Gastrocnemius medialis (tissue), 4 donors: ENCODE measurements around the gene DOCK3. TPM values are rescaled to one million over a fixed set of nuclear protein-coding genes. Genes with fewer than 3 reads are reported as not detected.
"Not testable (repeated sequence)": the region's sequence is repeated elsewhere in the genome, so short reads cannot be mapped to it uniquely, and the experiment has no call there.

Source experiments
- ATAC-seq, 2 donors: fragments of 150-250 bp; one replicate each; pipeline ENCODE4 v1.9.1; 2016
- DNase-seq, 2 donors: peaks; one replicate each; pipeline ENCODE4 v3.0.0-alpha.2; 2019
- H3K27ac ChIP-seq, 4 donors: fragments of 200-600 bp; sonication (generic); 1 replicate in 1 of 4; 2 replicates in 3 of 4; pipeline ENCODE4 v1.5.1; 2016 to 2018; ENCODE audit warnings: mild to moderate bottlenecking in 2 of 4, moderate library complexity in 1 of 4
- H3K27me3 ChIP-seq, 3 donors: fragments of 200-600 bp; sonication (generic) in 2 of 3; 1 replicate in 1 of 3; 2 replicates in 2 of 3; pipeline versions ENCODE4 v1.5.1 to v1.6.0; 2016 to 2019; ENCODE audit warnings: mild to moderate bottlenecking in 1 of 3, moderate library complexity in 1 of 3
- H3K36me3 ChIP-seq, 2 donors: fragments of 200-600 bp; sonication (generic) in 1 of 2; one replicate each; pipeline ENCODE4 v1.5.1; 2017 to 2018
- H3K4me1 ChIP-seq, 2 donors: fragments of 200-600 bp; sonication (generic) in 1 of 2; one replicate each; pipeline ENCODE4 v1.5.1; 2016 to 2017; ENCODE audit warnings: mild to moderate bottlenecking in 2 of 2
- H3K4me3 ChIP-seq, 4 donors: fragments of 200-600 bp; sonication (generic) in 3 of 4; 1 replicate in 1 of 4; 2 replicates in 3 of 4; pipeline ENCODE4 v1.5.1; 2016 to 2019; ENCODE audit warnings: mild to moderate bottlenecking in 2 of 4
- H3K9me3 ChIP-seq, 3 donors: fragments of 200-600 bp; sonication (generic) in 2 of 3; 1 replicate in 1 of 3; 2 replicates in 2 of 3; pipeline ENCODE4 v1.5.1; 2016 to 2019
- POLR2A ChIP-seq, 2 donors: fragments of 450-650 bp; IDR thresholded peaks; one replicate each; pipeline ENCODE4 v1.6.1; 2017; ENCODE audit warnings: antibody characterized with exemption in 2 of 2, mild to moderate bottlenecking in 2 of 2, moderate library complexity in 2 of 2
- in situ Hi-C, 4 donors: fragments of 200-750 bp; cut with MboI; loops; one replicate each; pipeline versions ENCODE4 v1.15.0 to v1.8.0; 2017; ENCODE audit warnings: low sequenced_read_pairs in 4 of 4
- intact Hi-C: fragments of 100-400 bp; cut with DNase I; formaldehyde crosslinking; loops from one replicate; pipeline ENCODE4 v1.15.1; 2023; ENCODE audit warnings: low total_unique reads
- total RNA-seq, 4 donors: library from RNA; depleted of rRNA; stranded (reverse); fragments of >200 nt; gene quantifications; one replicate each; pipeline versions ENCODE4 v1.1.0 to v1.2.3, GENCODE V29; 2016
- TF ChIP-seq, protein P1 (sequence below), 5 experiments: fragments of 450-650 bp in 3 of 5; fragments of 200-600 bp in 2 of 5; sonication (generic) in 2 of 5; IDR thresholded peaks in 4 of 5; conservative IDR thresholded peaks in 1 of 5; 1 replicate in 4 of 5; 2 replicates in 1 of 5; pipeline ENCODE4 v1.5.1; 2016 to 2019; ENCODE audit warnings: antibody characterized with exemption in 5 of 5, mild to moderate bottlenecking in 3 of 5, moderate library complexity in 3 of 5

DOCK3 gene
- total RNA-seq, 4 donors from 2014 or later: 0.61 to 3.1 (median 0.73) TPM

GRCh38 chr3:50660386-50660785 is 14.3 kb upstream of the DOCK3 start:
- no peak overlapping the region for H3K27ac ChIP-seq
- H3K36me3 ChIP-seq: no peaks in the 10 kb centered on the region
- DNase-seq: peak in 1 of 2 donors; percentile 10
- peaks cover 0 to under 1% of the 10 kb centered on the region in 2 donors for H3K4me1 ChIP-seq
- no peak overlapping the region for H3K4me3 ChIP-seq
- H3K27me3 ChIP-seq: no peaks in the 10 kb centered on the region
- in situ Hi-C loops: no loop called here
- TF ChIP-seq, protein P1, sequence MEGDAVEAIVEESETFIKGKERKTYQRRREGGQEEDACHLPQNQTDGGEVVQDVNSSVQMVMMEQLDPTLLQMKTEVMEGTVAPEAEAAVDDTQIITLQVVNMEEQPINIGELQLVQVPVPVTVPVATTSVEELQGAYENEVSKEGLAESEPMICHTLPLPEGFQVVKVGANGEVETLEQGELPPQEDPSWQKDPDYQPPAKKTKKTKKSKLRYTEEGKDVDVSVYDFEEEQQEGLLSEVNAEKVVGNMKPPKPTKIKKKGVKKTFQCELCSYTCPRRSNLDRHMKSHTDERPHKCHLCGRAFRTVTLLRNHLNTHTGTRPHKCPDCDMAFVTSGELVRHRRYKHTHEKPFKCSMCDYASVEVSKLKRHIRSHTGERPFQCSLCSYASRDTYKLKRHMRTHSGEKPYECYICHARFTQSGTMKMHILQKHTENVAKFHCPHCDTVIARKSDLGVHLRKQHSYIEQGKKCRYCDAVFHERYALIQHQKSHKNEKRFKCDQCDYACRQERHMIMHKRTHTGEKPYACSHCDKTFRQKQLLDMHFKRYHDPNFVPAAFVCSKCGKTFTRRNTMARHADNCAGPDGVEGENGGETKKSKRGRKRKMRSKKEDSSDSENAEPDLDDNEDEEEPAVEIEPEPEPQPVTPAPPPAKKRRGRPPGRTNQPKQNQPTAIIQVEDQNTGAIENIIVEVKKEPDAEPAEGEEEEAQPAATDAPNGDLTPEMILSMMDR (IDR thresholded peaks at IDR 0.05 in 4 of 5, conservative IDR thresholded peaks at IDR 0.05 in 1 of 5): no peak
- no peak for TF ChIP-seq POLR2A (IDR thresholded peaks at IDR 0.05)
- ATAC-seq: no peak
- H3K9me3 ChIP-seq: no peaks in the 10 kb centered on the region
- intact Hi-C loops: no loop called here

DNA sequence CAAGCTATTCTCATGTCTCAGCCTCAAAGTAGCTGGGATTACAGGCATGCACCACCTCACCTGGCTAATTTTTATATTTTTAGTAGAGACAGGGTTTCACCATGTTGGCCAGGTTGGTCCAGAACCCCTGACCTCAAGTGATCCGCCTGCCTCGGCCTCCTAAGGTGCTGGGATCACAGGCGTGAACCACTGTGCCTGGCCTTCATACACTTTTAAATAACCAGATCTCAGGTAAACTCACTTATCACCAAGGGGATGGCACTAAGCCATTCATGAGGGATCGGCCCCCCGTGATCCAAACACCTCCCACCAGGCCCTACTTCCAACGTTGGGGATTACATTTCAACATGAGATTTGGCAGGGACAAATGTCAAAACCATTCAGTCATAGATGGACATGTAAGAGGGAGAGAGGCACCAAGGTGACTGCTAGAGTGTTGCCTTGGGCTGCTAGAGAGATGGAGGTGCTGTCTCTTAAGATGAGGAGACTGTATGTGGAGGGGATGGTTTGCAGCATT is 13.3 kb upstream of the DOCK3 start:
- no peaks in the 10 kb centered on the region for H3K4me1 ChIP-seq
- H3K9me3 ChIP-seq: no peaks in the 10 kb centered on the region
- H3K36me3 ChIP-seq: no peaks in the 10 kb centered on the region
- H3K27ac ChIP-seq: no peak overlapping the region
- no peak overlapping the region for H3K4me3 ChIP-seq
- no peak for ATAC-seq
- peak in 1 of 2 donors; percentile 12 for DNase-seq
- TF ChIP-seq POLR2A (IDR thresholded peaks at IDR 0.05): no peak
- TF ChIP-seq, protein P1 (IDR thresholded peaks at IDR 0.05 in 4 of 5, conservative IDR thresholded peaks at IDR 0.05 in 1 of 5): no peak
- in situ Hi-C loops: no loop called here
- H3K27me3 ChIP-seq: no peaks in the 10 kb centered on the region
- intact Hi-C loops: no loop called here

DNA sequence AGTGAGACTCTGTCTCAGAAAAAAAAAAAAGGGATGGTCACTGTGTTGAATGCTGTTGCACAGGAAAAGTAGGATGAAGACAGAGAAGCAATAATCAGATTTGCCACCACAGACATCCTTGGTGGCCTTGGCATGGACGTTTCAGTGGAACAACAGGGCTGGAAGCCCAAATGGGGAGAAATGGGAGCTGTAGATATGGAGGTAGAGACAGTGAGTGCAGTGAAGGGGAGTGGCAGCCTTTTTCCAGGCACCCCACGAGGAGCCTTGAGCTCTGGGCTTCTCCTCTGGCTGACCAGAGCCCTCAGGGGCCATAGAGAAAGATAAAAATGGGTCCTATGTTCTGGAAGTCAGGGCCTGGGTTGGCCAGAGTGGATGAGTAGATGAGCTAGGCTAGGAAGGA is 12.3 kb upstream of the DOCK3 start:
- Histone ChIP-seq H3K27ac (no peak overlapping the region), H3K4me1 (no peaks in the 10 kb centered on the region), H3K4me3 (no peak overlapping the region), H3K36me3 (no peaks in the 10 kb centered on the region), H3K9me3 (no peaks in the 10 kb centered on the region), H3K27me3 (no peaks in the 10 kb centered on the region)
- ATAC-seq (peak in 1 of 2 donors; percentile 12), DNase-seq (no peak)
- no peak for TF ChIP-seq POLR2A (IDR thresholded peaks at IDR 0.05)
- TF ChIP-seq, protein P1 (IDR thresholded peaks at IDR 0.05 in 4 of 5, conservative IDR thresholded peaks at IDR 0.05 in 1 of 5): no peak
- in situ Hi-C loops: no loop called here
- intact Hi-C loops: no loop called here

- no peaks in the 10 kb centered on the region for H3K9me3 ChIP-seq
- in situ Hi-C loops (no loop called here), intact Hi-C loops (no loop called here)
- TF ChIP-seq POLR2A (IDR thresholded peaks at IDR 0.05): no peak
- TF ChIP-seq, protein P1 (IDR thresholded peaks at IDR 0.05 in 4 of 5, conservative IDR thresholded peaks at IDR 0.05 in 1 of 5): no peak
- H3K4me3 ChIP-seq: no peak overlapping the region
- H3K4me1 ChIP-seq: no peaks in the 10 kb centered on the region
- no peaks in the 10 kb centered on the region for H3K27me3 ChIP-seq
- no peak for DNase-seq
- H3K36me3 ChIP-seq: no peaks in the 10 kb centered on the region
- no peak overlapping the region for H3K27ac ChIP-seq
- no peak for ATAC-seq
Observed at GRCh38 chr3:50665081-50665840, 9.5 kb upstream of the DOCK3 start.

- H3K9me3 ChIP-seq, H3K27ac ChIP-seq, intact Hi-C loops, H3K36me3 ChIP-seq, H3K27me3 ChIP-seq, H3K4me1 ChIP-seq, H3K4me3 ChIP-seq, ATAC-seq, DNase-seq, in situ Hi-C loops: not testable (repeated sequence)
Observed at GRCh38 chr3:50665841-50666115, 8.9 kb upstream of the DOCK3 start.
